Caco-2 (cell line): Measurements from ENCODE around the gene MLIP. TPM values are rescaled to one million over a fixed set of nuclear protein-coding genes. Genes with fewer than 3 reads are reported as not detected.

Source experiments
- BruUV-seq: library from RNA; stranded (reverse); fragments of 400-500 nt; replicated peaks from 2 replicates; lab custom pipeline; 2021; lab: Mats Ljungman, UMichigan
- CTCF ChIA-PET: fragments of 300-600 bp; sonication (Branson Sonifier 250); formaldehyde crosslinking; loops from one replicate; lab custom pipeline; 2022; ENCODE audit warnings: antibody characterized with exemption; lab: Charles Lee
- POLR2A ChIA-PET: fragments of 300-600 bp; sonication (Branson Sonifier 250); formaldehyde crosslinking; loops from one replicate; lab custom pipeline; 2022; ENCODE audit warnings: antibody characterized with exemption; lab: Charles Lee
- DNase-seq, 2 experiments: peaks; one replicate each; pipeline versions ENCODE4 v3.0.0 to v3.0.0-alpha.2; 2020 to 2022
- H3K27me3 ChIP-seq: replicated peaks from 2 replicates; pipeline ENCODE4 v1.6.0; 2011; ENCODE audit warnings: low read length; ENCODE audit not compliant: control insufficient read depth, insufficient read depth
- H3K36me3 ChIP-seq: 2 replicates; pipeline ENCODE4 v1.5.1; 2011; ENCODE audit warnings: low read length; ENCODE audit not compliant: control insufficient read depth, insufficient read depth
- H3K4me1 ChIP-seq: fragments of 250-450 bp; sonication (Bioruptor Pico); 2 replicates; pipeline ENCODE4 v1.5.1; 2020; ENCODE audit warnings: mild to moderate bottlenecking
- H3K4me3 ChIP-seq: 2 replicates; pipeline ENCODE4 v1.5.1; 2011; ENCODE audit warnings: low read depth, mild to moderate bottlenecking, control low read depth, low read length
- H3K9me3 ChIP-seq: fragments of 250-450 bp; sonication (Bioruptor Pico); 2 replicates; pipeline ENCODE4 v1.5.1; 2020; ENCODE audit warnings: mild to moderate bottlenecking, moderate library complexity
- H3K27ac Mint-ChIP-seq: one replicate; pipeline ENCODE4 v1.8.0; 2022; ENCODE audit warnings: mixed read lengths; ENCODE audit not compliant: unreplicated experiment
- H3K27me3 Mint-ChIP-seq: one replicate; pipeline ENCODE4 v1.8.0; 2022; ENCODE audit warnings: mixed read lengths; ENCODE audit not compliant: insufficient read depth, unreplicated experiment
- H3K36me3 Mint-ChIP-seq: one replicate; pipeline ENCODE4 v1.8.0; 2022; ENCODE audit warnings: mild to moderate bottlenecking, mixed read lengths; ENCODE audit not compliant: insufficient read depth, unreplicated experiment
- H3K4me1 Mint-ChIP-seq: one replicate; pipeline ENCODE4 v1.8.0; 2022; ENCODE audit warnings: low read depth, mixed read lengths; ENCODE audit not compliant: unreplicated experiment
- H3K4me3 Mint-ChIP-seq: one replicate; pipeline ENCODE4 v1.8.0; 2022; ENCODE audit warnings: mild to moderate bottlenecking, moderate library complexity, mixed read lengths; ENCODE audit not compliant: unreplicated experiment
- H3K9me3 Mint-ChIP-seq: one replicate; pipeline ENCODE4 v1.8.0; 2022; ENCODE audit warnings: mixed read lengths; ENCODE audit not compliant: unreplicated experiment
- CTCF ChIP-seq, 2 experiments: fragments of 200-600 bp in 1 of 2; IDR thresholded peaks; 1 replicate in 1 of 2; 2 replicates in 1 of 2; pipeline versions ENCODE4 v1.5.1 to v1.8.0; 2011 to 2022; ENCODE audit warnings: antibody characterized with exemption in 1 of 2, control low read depth in 1 of 2, inconsistent platforms in 1 of 2, low read depth in 1 of 2, low read length in 1 of 2, mild to moderate bottlenecking in 1 of 2, moderate library complexity in 1 of 2; ENCODE audit not compliant: insufficient read depth in 1 of 2, severe bottlenecking in 1 of 2, unreplicated experiment in 1 of 2
- intact Hi-C: fragments of 100-400 bp; cut with micrococcal nuclease; formaldehyde crosslinking; loops from one replicate; pipeline ENCODE4 v1.10.0; 2022; ENCODE audit not compliant: unreplicated experiment
- total RNA-seq: library from RNA; stranded (reverse); gene quantifications from 2 replicates; pipeline ENCODE4 v1.2.3, GENCODE V29; 2022

MLIP gene
- total RNA-seq, 1 experiment from 2014 or later = 0.88 TPM

- BruUV-seq = no TSS peak
- no peak for DNase-seq
- Histone ChIP-seq H3K36me3 (no peaks in the 10 kb centered on the region), H3K27me3 (no peaks in the 10 kb centered on the region), H3K4me1 (no peaks in the 10 kb centered on the region), H3K4me3 (no peak overlapping the region), H3K9me3 (peaks cover 5% of the 10 kb centered on the region; the same call in 1 of the 2 replicates)
- no peaks in the 10 kb centered on the region for H3K36me3 Mint-ChIP-seq
- intact Hi-C loops = loop anchor here (10.0 kb wide), 1 partner anchor 168 kb away; no protein-coding TSS in a partner anchor
- ChIA-PET POLR2A (no interaction called here), CTCF (no interaction called here)
- H3K4me1 Mint-ChIP-seq = no peaks in the 10 kb centered on the region
- H3K27me3 Mint-ChIP-seq = peaks cover 17% of the 10 kb centered on the region
- no peak for TF ChIP-seq CTCF (IDR thresholded peaks at IDR 0.05; ENCODE audit: insufficient read depth in 1 of 2, low read depth in 1 of 2, low read length in 1 of 2, severe bottlenecking in 1 of 2, unreplicated experiment in 1 of 2)
- no peaks in the 10 kb centered on the region for H3K9me3 Mint-ChIP-seq
- H3K4me3 Mint-ChIP-seq = no peak overlapping the region
- no peak overlapping the region for H3K27ac Mint-ChIP-seq
Observed at GRCh38 chr6:54096811-54097210, 14.4 kb upstream of the MLIP start.

GRCh38 chr6:54097753-54098152 is 13.5 kb upstream of the MLIP start:
- peaks cover 17% of the 10 kb centered on the region for H3K27me3 Mint-ChIP-seq
- H3K36me3 Mint-ChIP-seq = no peaks in the 10 kb centered on the region
- no peak overlapping the region for H3K4me3 ChIP-seq
- no peaks in the 10 kb centered on the region for H3K27me3 ChIP-seq
- ChIA-PET POLR2A (no interaction called here), CTCF (no interaction called here)
- no peaks in the 10 kb centered on the region for H3K4me1 ChIP-seq
- intact Hi-C loops = loop anchor here (10.0 kb wide), 1 partner anchor 167 kb away; no protein-coding TSS in a partner anchor
- DNase-seq = no peak
- no peaks in the 10 kb centered on the region for H3K36me3 ChIP-seq
- no peak for TF ChIP-seq CTCF (IDR thresholded peaks at IDR 0.05; ENCODE audit: insufficient read depth in 1 of 2, low read depth in 1 of 2, low read length in 1 of 2, severe bottlenecking in 1 of 2, unreplicated experiment in 1 of 2)
- no peak overlapping the region for H3K27ac Mint-ChIP-seq
- H3K9me3 ChIP-seq = peaks cover 5% of the 10 kb centered on the region; the same call in 1 of the 2 replicates
- H3K4me1 Mint-ChIP-seq = no peaks in the 10 kb centered on the region
- H3K9me3 Mint-ChIP-seq = no peaks in the 10 kb centered on the region
- BruUV-seq = no TSS peak
- H3K4me3 Mint-ChIP-seq = no peak overlapping the region

DNA sequence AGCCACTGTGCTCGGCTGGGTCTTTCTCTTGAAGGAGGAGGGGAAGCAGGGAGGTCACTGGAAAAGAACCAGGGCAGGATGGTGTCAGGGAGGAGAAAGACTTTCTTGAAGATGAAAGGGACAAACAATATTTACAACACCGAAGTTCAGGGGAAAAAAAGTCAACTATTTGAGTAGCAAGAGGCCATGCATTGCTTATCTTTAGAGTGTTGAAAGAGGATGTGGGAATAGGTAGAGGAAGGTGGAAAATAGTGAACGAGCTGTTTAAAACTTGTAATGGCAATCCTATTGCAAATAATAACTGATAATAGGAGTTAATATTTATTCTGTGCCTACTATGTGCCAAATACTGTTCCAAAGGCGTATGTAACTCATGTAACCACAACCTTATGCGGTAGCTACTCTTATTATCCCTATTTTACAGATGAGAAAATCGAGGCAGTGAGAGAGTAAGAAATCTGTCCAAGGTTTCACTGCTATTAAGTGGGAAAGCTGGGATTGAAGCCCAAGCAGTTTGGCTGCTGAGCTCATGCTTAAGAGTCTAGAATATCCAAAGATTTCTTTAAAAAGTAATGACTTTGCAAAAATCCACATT is 12.7 kb upstream of the MLIP start:
- H3K27me3 ChIP-seq = no peaks in the 10 kb centered on the region
- H3K4me3 ChIP-seq = no peak overlapping the region
- POLR2A ChIA-PET = no interaction called here
- no peaks in the 10 kb centered on the region for H3K4me1 Mint-ChIP-seq
- H3K36me3 Mint-ChIP-seq = no peaks in the 10 kb centered on the region
- intact Hi-C loops = loop anchor here (10.0 kb wide), 1 partner anchor 166 kb away; no protein-coding TSS in a partner anchor
- H3K27me3 Mint-ChIP-seq = peaks cover 19% of the 10 kb centered on the region
- no peak for TF ChIP-seq CTCF (IDR thresholded peaks at IDR 0.05; ENCODE audit: insufficient read depth in 1 of 2, low read depth in 1 of 2, low read length in 1 of 2, severe bottlenecking in 1 of 2, unreplicated experiment in 1 of 2)
- BruUV-seq = no TSS peak
- H3K27ac Mint-ChIP-seq = no peak overlapping the region
- peaks cover 5% of the 10 kb centered on the region; the same call in 1 of the 2 replicates for H3K9me3 ChIP-seq
- CTCF ChIA-PET = no interaction called here
- H3K4me3 Mint-ChIP-seq = no peak overlapping the region
- no peaks in the 10 kb centered on the region for H3K4me1 ChIP-seq
- DNase-seq = no peak
- no peaks in the 10 kb centered on the region for H3K9me3 Mint-ChIP-seq
- H3K36me3 ChIP-seq = no peaks in the 10 kb centered on the region
